ENCODE results near the gene GALNT10.

- TF ChIP-seq CTCF (IDR thresholded peaks at IDR 0.05): no peak
- TF ChIP-seq POLR2A (IDR thresholded peaks at IDR 0.05): no peak
Observed at GRCh38 chr5:154277499-154277898, 87.0 kb downstream of the GALNT10 start.

Data from lower leg skin (tissue), 3 donors.